HEK293 (cell line): ENCODE results near the gene ADK.

Source experiments
- GLI2 ChIP-seq: fragments of 450-650 bp; formaldehyde crosslinking; IDR thresholded peaks from 2 replicates; pipeline ENCODE4; 2017; ENCODE audit warnings: missing biosample characterization, missing genetic modification characterization, low read depth, borderline replicate concordance
- KLF1 ChIP-seq: fragments of 450-650 bp; formaldehyde crosslinking; IDR thresholded peaks from 2 replicates; pipeline ENCODE4 v1.5.1; 2016; ENCODE audit warnings: missing biosample characterization, missing genetic modification characterization
- KLF9 ChIP-seq: fragments of 450-650 bp; formaldehyde crosslinking; IDR thresholded peaks from 2 replicates; pipeline ENCODE4 v1.5.1; 2016; ENCODE audit warnings: missing biosample characterization, missing genetic modification characterization, low read depth
- OVOL3 ChIP-seq: fragments of 450-650 bp; formaldehyde crosslinking; IDR thresholded peaks from 2 replicates; pipeline ENCODE4 v1.5.1; 2016; ENCODE audit warnings: missing biosample characterization, missing genetic modification characterization
- PRDM2 ChIP-seq: fragments of 450-650 bp; formaldehyde crosslinking; IDR thresholded peaks from 2 replicates; pipeline ENCODE4 v1.5.1; 2016; ENCODE audit warnings: missing biosample characterization, missing genetic modification characterization, borderline replicate concordance
- PRDM6 ChIP-seq: fragments of 450-650 bp; formaldehyde crosslinking; IDR thresholded peaks from 2 replicates; pipeline ENCODE4 v1.5.1; 2017; ENCODE audit warnings: missing biosample characterization, missing genetic modification characterization
- TCF7L2 ChIP-seq: IDR thresholded peaks from 2 replicates; pipeline ENCODE4 v1.6.1; 2011; ENCODE audit warnings: low read depth, mild to moderate bottlenecking, inconsistent platforms, low read length, moderate library complexity, borderline replicate concordance
- TSHZ1 ChIP-seq: fragments of 450-650 bp; formaldehyde crosslinking; IDR thresholded peaks from 2 replicates; pipeline ENCODE4 v1.5.1; 2016; ENCODE audit warnings: missing biosample characterization, missing genetic modification characterization, borderline replicate concordance
- YY1 ChIP-seq: fragments of 450-650 bp; formaldehyde crosslinking; IDR thresholded peaks from 2 replicates; pipeline ENCODE4 v1.5.1; 2018; ENCODE audit warnings: missing biosample characterization, missing genetic modification characterization
- ZBTB20 ChIP-seq: fragments of 450-650 bp; formaldehyde crosslinking; IDR thresholded peaks from 2 replicates; pipeline ENCODE4 v1.5.1; 2016; ENCODE audit warnings: missing biosample characterization, missing genetic modification characterization
- ZBTB7A ChIP-seq: fragments of 450-650 bp; formaldehyde crosslinking; IDR thresholded peaks from 2 replicates; pipeline ENCODE4 v1.5.1; 2016; ENCODE audit warnings: low read depth, missing biosample characterization, missing genetic modification characterization
- ZNF112 ChIP-seq: fragments of 450-650 bp; formaldehyde crosslinking; IDR thresholded peaks from 2 replicates; pipeline ENCODE4 v1.5.0; 2017; ENCODE audit warnings: missing biosample characterization, missing genetic modification characterization
- ZNF169 ChIP-seq: fragments of 450-650 bp; formaldehyde crosslinking; IDR thresholded peaks from 2 replicates; pipeline ENCODE4 v1.5.1; 2016; ENCODE audit warnings: missing biosample characterization, missing genetic modification characterization
- ZNF274 ChIP-seq, 2 experiments: fragments of 200-500 bp in 1 of 2; fragments of 450-650 bp in 1 of 2; sonication (Bioruptor generic) in 1 of 2; formaldehyde crosslinking in 1 of 2; IDR thresholded peaks; 2 replicates each; pipeline versions ENCODE4 v1.5.1 to v1.6.1; 2014 to 2016; ENCODE audit warnings: borderline replicate concordance in 1 of 2, inconsistent platforms in 1 of 2, low read length in 1 of 2, missing biosample characterization in 1 of 2, missing genetic modification characterization in 1 of 2
- ZNF280C ChIP-seq: fragments of 450-650 bp; formaldehyde crosslinking; IDR thresholded peaks from 2 replicates; pipeline ENCODE4 v1.5.1; 2016; ENCODE audit warnings: missing biosample characterization, missing genetic modification characterization
- ZNF362 ChIP-seq: fragments of 450-650 bp; formaldehyde crosslinking; IDR thresholded peaks from 2 replicates; pipeline ENCODE4 v1.5.1; 2016; ENCODE audit warnings: missing biosample characterization, missing genetic modification characterization
- ZNF677 ChIP-seq: fragments of 450-650 bp; IDR thresholded peaks from 2 replicates; pipeline ENCODE4 v1.5.0; 2018; ENCODE audit warnings: missing biosample characterization, mild to moderate bottlenecking, missing genetic modification characterization, moderate library complexity
- ZNF843 ChIP-seq: fragments of 450-650 bp; formaldehyde crosslinking; IDR thresholded peaks from 2 replicates; pipeline ENCODE4 v1.5.1; 2016; ENCODE audit warnings: missing biosample characterization, missing genetic modification characterization
- TF ChIP-seq, protein P1 (sequence below): fragments of 450-650 bp; formaldehyde crosslinking; IDR thresholded peaks from 2 replicates; pipeline ENCODE4 v1.5.1; 2017; ENCODE audit warnings: missing biosample characterization, missing genetic modification characterization
- TF ChIP-seq, protein P2 (sequence below): fragments of 450-650 bp; formaldehyde crosslinking; IDR thresholded peaks from 2 replicates; pipeline ENCODE4; 2016; ENCODE audit warnings: missing biosample characterization, missing genetic modification characterization

Gene ADK

GRCh38 chr10:74176380-74177139, 25.5 kb downstream of the ADK start (continued):
- TF ChIP-seq ZNF169 (tag by site-specific recombination): no peak
- TF ChIP-seq ZNF362 (tag by site-specific recombination): peak; percentile 21; the same call in 1 of the 2 replicates
- TF ChIP-seq ZNF280C: no peak
- peak; percentile 97 for TF ChIP-seq YY1 (tag by site-specific recombination)
- no peak for TF ChIP-seq ZNF112 (tag by site-specific recombination)
- no peak for TF ChIP-seq TCF7L2
- no peak for TF ChIP-seq PRDM6 (tag by site-specific recombination)
- TF ChIP-seq, protein P1, sequence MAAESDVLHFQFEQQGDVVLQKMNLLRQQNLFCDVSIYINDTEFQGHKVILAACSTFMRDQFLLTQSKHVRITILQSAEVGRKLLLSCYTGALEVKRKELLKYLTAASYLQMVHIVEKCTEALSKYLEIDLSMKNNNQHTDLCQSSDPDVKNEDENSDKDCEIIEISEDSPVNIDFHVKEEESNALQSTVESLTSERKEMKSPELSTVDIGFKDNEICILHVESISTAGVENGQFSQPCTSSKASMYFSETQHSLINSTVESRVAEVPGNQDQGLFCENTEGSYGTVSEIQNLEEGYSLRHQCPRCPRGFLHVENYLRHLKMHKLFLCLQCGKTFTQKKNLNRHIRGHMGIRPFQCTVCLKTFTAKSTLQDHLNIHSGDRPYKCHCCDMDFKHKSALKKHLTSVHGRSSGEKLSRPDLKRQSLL (tag by site-specific recombination): peak; percentile 69; the same call in 1 of the 2 replicates
- TF ChIP-seq TSHZ1 (tag by site-specific recombination): no peak
- peak; percentile 75; the same call in 1 of the 2 replicates for TF ChIP-seq PRDM2 (tag by site-specific recombination)
- TF ChIP-seq KLF9: peak; percentile 54; the same call in 1 of the 2 replicates
- TF ChIP-seq GLI2 (tag by site-specific recombination): no peak
- TF ChIP-seq OVOL3: no peak
- TF ChIP-seq, protein P2, sequence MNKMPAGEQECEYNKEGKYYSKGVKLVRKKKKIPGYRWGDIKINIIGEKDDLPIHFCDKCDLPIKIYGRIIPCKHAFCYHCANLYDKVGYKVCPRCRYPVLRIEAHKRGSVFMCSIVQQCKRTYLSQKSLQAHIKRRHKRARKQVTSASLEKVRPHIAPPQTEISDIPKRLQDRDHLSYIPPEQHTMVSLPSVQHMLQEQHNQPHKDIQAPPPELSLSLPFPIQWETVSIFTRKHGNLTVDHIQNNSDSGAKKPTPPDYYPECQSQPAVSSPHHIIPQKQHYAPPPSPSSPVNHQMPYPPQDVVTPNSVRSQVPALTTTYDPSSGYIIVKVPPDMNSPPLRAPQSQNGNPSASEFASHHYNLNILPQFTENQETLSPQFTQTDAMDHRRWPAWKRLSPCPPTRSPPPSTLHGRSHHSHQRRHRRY (tag by site-specific recombination): no peak
- TF ChIP-seq ZNF843 (tag by site-specific recombination): peak; percentile 69
- TF ChIP-seq ZBTB7A (tag by site-specific recombination): no peak
- TF ChIP-seq ZBTB20: peak; percentile 86
- TF ChIP-seq ZNF274 (IDR thresholded peaks at IDR 0.05; ENCODE audit: low read length): no peak
- TF ChIP-seq ZNF274 (tag by site-specific recombination; IDR thresholded peaks at IDR 0.05; ENCODE audit: borderline replicate concordance): no peak
- peak; percentile 89 for TF ChIP-seq KLF1 (tag by site-specific recombination)
- TF ChIP-seq ZNF677 (tag by site-specific recombination): no peak
